Choroid plexus epithelial cell (primary cell): Measurements from ENCODE around the gene CTU1.

ENCODE experiments used
- DNase-seq: peaks from one replicate; pipeline ENCODE4 v3.0.0-alpha.2; 2010; ENCODE audit warnings: low read depth
- H3K4me3 ChIP-seq: 2 replicates; pipeline ENCODE4 v1.5.1; 2011; ENCODE audit warnings: low read depth, mild to moderate bottlenecking, control low read depth, low read length, moderate library complexity
- CTCF ChIP-seq: conservative IDR thresholded peaks from 2 replicates; pipeline ENCODE4 v1.5.1; 2011; ENCODE audit warnings: low read depth, mild to moderate bottlenecking, control low read depth, inconsistent platforms, low read length, moderate library complexity

Gene CTU1

GRCh38 chr19:51107406-51108065 is 673 bp downstream of the CTU1 start:
- H3K4me3 ChIP-seq = peak overlapping the region; percentile 84
- TF ChIP-seq CTCF = no peak
- DNase-seq = peak; percentile 21

- peak overlapping the region; percentile 14 for H3K4me3 ChIP-seq
- DNase-seq = no peak
- TF ChIP-seq CTCF = no peak
These were observed 4.3 kb downstream of the CTU1 start for GRCh38 chr19:51103926-51104341.

- DNase-seq = no peak
These were observed 5.2 kb downstream of the CTU1 start for GRCh38 chr19:51102991-51103390.

GRCh38 chr19:51101171-51101865 is 6.9 kb downstream of the CTU1 start:
- no peak for TF ChIP-seq CTCF
- H3K4me3 ChIP-seq = no peak overlapping the region
- DNase-seq = no peak

More at GRCh38 chr19:51102991-51103390, 5.2 kb downstream of the CTU1 start:
- no peak for TF ChIP-seq CTCF
- no peak overlapping the region for H3K4me3 ChIP-seq

- TF ChIP-seq CTCF = no peak
- no peak for DNase-seq
- H3K4me3 ChIP-seq = no peak overlapping the region
These were observed 7.6 kb downstream of the CTU1 start for GRCh38 chr19:51100601-51101000.

- H3K4me3 ChIP-seq = no peak overlapping the region
- no peak for TF ChIP-seq CTCF
- no peak for DNase-seq
These were observed 9.2 kb downstream of the CTU1 start for GRCh38 chr19:51099047-51099382.

- no peak for TF ChIP-seq CTCF
- DNase-seq = peak; percentile 52
- no peak overlapping the region for H3K4me3 ChIP-seq
These were observed 9.7 kb downstream of the CTU1 start for GRCh38 chr19:51098365-51099046.
